Endothelial cell (in vitro differentiated cells): ENCODE results near the gene CD83. TPM values are rescaled to one million over a fixed set of nuclear protein-coding genes. Genes with fewer than 3 reads are reported as not detected.

Experiments
- DNase-seq: peaks from one replicate; pipeline ENCODE4 v3.0.0; 2021; ENCODE audit warnings: low spot score
- H3K27ac Mint-ChIP-seq: one replicate; pipeline ENCODE4 v1.8.0; 2021; ENCODE audit warnings: mixed read lengths, inconsistent platforms; ENCODE audit not compliant: unreplicated experiment
- H3K27me3 Mint-ChIP-seq: one replicate; pipeline ENCODE4 v1.8.0; 2021; ENCODE audit warnings: mild to moderate bottlenecking, moderate library complexity, mixed read lengths, inconsistent platforms; ENCODE audit not compliant: unreplicated experiment
- H3K36me3 Mint-ChIP-seq: one replicate; pipeline ENCODE4 v1.8.0; 2021; ENCODE audit warnings: mild to moderate bottlenecking, low read depth, mixed read lengths, inconsistent platforms; ENCODE audit not compliant: unreplicated experiment
- H3K4me1 Mint-ChIP-seq: one replicate; pipeline ENCODE4 v1.8.0; 2021; ENCODE audit warnings: mild to moderate bottlenecking, mixed read lengths, inconsistent platforms; ENCODE audit not compliant: unreplicated experiment
- H3K4me3 Mint-ChIP-seq: one replicate; pipeline ENCODE4 v1.8.0; 2021; ENCODE audit warnings: mild to moderate bottlenecking, mixed read lengths, inconsistent platforms; ENCODE audit not compliant: unreplicated experiment
- H3K9me3 Mint-ChIP-seq: one replicate; pipeline ENCODE4 v1.8.0; 2021; ENCODE audit warnings: mixed read lengths, inconsistent platforms; ENCODE audit not compliant: unreplicated experiment
- total RNA-seq: library from RNA; stranded (reverse); fragmentation: NEBNext Ultra II Directional; extraction: Animal tissue kit (Norgen Biotek cat#: 25700); gene quantifications from one replicate; pipeline ENCODE4 v1.2.1, GENCODE V29; 2021; ENCODE audit not compliant: unreplicated experiment
- TF ChIP-seq, protein P1 (sequence below): fragments of 200-600 bp; sonication (generic); IDR thresholded peaks from one replicate; pipeline ENCODE4 v1.5.0; 2021; ENCODE audit warnings: antibody characterized with exemption; ENCODE audit not compliant: unreplicated experiment

CD83 gene
- total RNA-seq, 1 donor from 2014 or later, result 4.3 TPM

DNA sequence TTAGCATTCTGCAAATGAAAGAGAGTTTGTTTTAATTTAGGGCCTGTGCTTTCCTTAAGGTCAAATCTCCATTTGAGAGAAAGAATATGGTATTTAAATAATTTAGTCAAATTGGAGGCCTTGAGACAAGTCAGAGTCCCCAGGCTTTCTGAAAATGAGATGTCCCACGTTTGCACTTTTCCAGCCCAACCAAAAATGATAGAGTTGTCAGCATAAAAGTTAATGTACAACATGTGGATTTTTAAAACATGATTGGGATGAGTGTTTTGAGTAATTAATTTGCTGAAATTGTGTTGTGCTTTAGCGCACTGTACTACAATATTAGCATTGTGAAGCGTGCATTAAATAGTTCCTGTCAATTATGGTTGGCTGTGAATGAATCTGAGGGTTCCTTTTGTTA, 10.0 kb downstream of the CD83 start:
- H3K4me3 Mint-ChIP-seq, result no peak overlapping the region
- peaks cover 1% of the 10 kb centered on the region for H3K27me3 Mint-ChIP-seq
- H3K9me3 Mint-ChIP-seq, result no peaks in the 10 kb centered on the region
- H3K4me1 Mint-ChIP-seq, result peaks cover 4% of the 10 kb centered on the region
- H3K27ac Mint-ChIP-seq, result no peak overlapping the region
- no peaks in the 10 kb centered on the region for H3K36me3 Mint-ChIP-seq
- TF ChIP-seq, protein P1, sequence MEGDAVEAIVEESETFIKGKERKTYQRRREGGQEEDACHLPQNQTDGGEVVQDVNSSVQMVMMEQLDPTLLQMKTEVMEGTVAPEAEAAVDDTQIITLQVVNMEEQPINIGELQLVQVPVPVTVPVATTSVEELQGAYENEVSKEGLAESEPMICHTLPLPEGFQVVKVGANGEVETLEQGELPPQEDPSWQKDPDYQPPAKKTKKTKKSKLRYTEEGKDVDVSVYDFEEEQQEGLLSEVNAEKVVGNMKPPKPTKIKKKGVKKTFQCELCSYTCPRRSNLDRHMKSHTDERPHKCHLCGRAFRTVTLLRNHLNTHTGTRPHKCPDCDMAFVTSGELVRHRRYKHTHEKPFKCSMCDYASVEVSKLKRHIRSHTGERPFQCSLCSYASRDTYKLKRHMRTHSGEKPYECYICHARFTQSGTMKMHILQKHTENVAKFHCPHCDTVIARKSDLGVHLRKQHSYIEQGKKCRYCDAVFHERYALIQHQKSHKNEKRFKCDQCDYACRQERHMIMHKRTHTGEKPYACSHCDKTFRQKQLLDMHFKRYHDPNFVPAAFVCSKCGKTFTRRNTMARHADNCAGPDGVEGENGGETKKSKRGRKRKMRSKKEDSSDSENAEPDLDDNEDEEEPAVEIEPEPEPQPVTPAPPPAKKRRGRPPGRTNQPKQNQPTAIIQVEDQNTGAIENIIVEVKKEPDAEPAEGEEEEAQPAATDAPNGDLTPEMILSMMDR, result no peak
- DNase-seq, result no peak

DNA sequence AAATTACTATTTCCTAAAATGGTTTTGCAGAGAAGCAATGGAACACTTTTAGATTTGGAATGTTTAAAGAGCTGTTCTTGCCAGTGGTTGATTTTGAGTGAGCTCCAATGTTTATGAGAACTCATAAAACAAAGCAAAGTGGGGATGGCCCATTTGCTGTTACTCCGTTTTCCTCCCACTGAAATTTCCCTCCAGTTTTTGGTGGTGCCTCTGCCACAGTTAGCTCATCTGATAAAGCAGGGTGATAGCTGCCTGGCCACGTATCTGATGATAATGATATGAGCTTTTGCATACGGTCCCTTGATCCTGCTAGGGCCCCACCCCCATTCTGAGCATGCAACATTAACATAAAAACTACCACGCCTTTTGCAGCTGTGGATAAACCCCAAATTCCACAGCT, 10.4 kb downstream of the CD83 start:
- Mint-ChIP-seq H3K4me3 (no peak overlapping the region), H3K9me3 (no peaks in the 10 kb centered on the region), H3K36me3 (no peaks in the 10 kb centered on the region), H3K4me1 (peaks cover 4% of the 10 kb centered on the region), H3K27ac (no peak overlapping the region), H3K27me3 (peaks cover 1% of the 10 kb centered on the region)
- no peak for DNase-seq
- TF ChIP-seq, protein P1, result no peak

DNA sequence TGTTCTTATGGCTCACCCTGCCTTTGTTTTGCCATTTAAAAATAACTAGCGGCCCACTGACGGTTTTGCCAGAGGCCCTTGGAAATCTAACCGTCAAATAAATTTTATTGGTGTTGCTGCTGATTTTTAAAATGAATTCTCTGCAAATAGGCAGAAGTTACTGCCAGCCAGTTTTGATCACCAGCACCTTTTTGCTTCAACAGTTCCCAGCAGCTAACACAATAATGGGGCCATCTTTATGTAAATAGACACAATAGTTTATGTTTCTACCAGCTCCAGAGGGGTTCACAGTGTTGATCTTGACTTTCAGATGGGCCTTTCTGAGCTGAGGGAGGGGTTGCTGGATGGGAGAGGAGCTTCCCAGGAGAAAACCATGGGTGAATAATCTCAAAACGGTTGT, 11.2 kb downstream of the CD83 start:
- Mint-ChIP-seq H3K27ac (no peak overlapping the region), H3K4me1 (peaks cover 9% of the 10 kb centered on the region), H3K27me3 (peaks cover 1% of the 10 kb centered on the region), H3K9me3 (no peaks in the 10 kb centered on the region), H3K4me3 (no peak overlapping the region), H3K36me3 (no peaks in the 10 kb centered on the region)
- TF ChIP-seq, protein P1, result no peak
- DNase-seq, result no peak

DNA sequence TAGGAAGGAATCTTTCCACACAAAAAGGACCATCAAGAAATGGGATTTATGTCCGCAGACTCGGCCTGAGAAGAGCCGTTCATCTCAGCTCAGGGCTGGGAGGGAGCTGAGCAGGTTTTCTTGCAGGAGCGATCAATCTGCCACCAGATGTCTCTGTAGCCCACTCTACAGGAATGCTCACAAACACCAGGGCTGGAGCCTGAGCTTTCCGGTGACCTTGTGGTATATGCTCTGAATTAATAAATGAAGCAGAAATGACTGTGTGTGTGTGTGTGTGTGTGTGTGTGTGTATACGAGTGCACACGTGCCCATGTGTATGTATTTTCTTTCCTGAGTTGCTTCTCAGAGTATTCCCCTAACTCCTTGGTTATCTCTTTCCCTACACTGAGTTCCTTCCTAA, 12.0 kb downstream of the CD83 start:
- no peaks in the 10 kb centered on the region for H3K36me3 Mint-ChIP-seq
- peaks cover 17% of the 10 kb centered on the region for H3K4me1 Mint-ChIP-seq
- peak; percentile 44 for DNase-seq
- H3K4me3 Mint-ChIP-seq, result no peak overlapping the region
- no peak overlapping the region for H3K27ac Mint-ChIP-seq
- no peaks in the 10 kb centered on the region for H3K9me3 Mint-ChIP-seq
- peaks cover 1% of the 10 kb centered on the region for H3K27me3 Mint-ChIP-seq
- TF ChIP-seq, protein P1, result no peak

DNA sequence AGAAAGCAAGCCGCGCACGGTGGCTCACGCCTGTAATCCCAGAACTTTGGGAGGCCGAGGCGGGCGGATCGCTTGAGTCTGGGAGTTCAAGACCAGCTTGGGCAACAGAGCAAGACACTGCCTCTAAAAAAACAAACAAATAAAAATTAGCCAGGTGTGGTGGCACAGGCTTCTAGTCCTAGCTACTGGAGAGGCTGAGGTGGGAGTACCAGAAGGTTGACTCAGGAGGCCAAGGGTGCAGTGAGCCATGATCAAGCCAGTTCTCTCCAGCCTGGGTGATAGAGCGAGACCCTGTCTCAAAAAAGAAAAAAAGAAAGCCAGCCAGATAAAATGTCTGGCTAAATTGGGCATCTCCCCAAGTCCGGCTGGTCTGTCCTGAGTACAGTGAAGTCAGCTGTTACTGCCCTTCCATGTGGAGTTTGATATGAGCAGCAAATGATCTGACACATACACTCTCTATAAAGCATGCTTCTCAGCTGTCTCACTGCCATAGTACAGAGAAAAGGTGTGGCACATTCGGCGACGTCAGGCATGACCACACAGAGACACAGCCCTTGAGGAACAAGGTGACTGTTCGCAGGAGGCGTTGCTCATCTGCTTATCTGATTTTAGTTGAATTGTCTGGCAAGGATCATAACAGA, 13.0 kb downstream of the CD83 start:
- H3K4me3 Mint-ChIP-seq, result no peak overlapping the region
- DNase-seq, result no peak
- H3K27me3 Mint-ChIP-seq, result peaks cover 1% of the 10 kb centered on the region
- no peaks in the 10 kb centered on the region for H3K9me3 Mint-ChIP-seq
- H3K27ac Mint-ChIP-seq, result no peak overlapping the region
- TF ChIP-seq, protein P1, result no peak
- peaks cover 21% of the 10 kb centered on the region for H3K4me1 Mint-ChIP-seq
- no peaks in the 10 kb centered on the region for H3K36me3 Mint-ChIP-seq
